GM18868 (cell line): Measurements from ENCODE around the gene POLR2J.
A peak's percentile ranks its signal among the peaks of the same experiment; 100 is the strongest.
"Not testable (repeated sequence)": the region's sequence is repeated elsewhere in the genome, so short reads cannot be mapped to it uniquely, and the experiment has no call there.

Experiments
- ATAC-seq: cut with Tn5 transposase; IDR thresholded peaks from one replicate; pipeline ENCODE4 v1.9.1; 2021; ENCODE audit warnings: mild to moderate bottlenecking, moderate library complexity; ENCODE audit not compliant: unreplicated experiment

Gene POLR2J

DNA sequence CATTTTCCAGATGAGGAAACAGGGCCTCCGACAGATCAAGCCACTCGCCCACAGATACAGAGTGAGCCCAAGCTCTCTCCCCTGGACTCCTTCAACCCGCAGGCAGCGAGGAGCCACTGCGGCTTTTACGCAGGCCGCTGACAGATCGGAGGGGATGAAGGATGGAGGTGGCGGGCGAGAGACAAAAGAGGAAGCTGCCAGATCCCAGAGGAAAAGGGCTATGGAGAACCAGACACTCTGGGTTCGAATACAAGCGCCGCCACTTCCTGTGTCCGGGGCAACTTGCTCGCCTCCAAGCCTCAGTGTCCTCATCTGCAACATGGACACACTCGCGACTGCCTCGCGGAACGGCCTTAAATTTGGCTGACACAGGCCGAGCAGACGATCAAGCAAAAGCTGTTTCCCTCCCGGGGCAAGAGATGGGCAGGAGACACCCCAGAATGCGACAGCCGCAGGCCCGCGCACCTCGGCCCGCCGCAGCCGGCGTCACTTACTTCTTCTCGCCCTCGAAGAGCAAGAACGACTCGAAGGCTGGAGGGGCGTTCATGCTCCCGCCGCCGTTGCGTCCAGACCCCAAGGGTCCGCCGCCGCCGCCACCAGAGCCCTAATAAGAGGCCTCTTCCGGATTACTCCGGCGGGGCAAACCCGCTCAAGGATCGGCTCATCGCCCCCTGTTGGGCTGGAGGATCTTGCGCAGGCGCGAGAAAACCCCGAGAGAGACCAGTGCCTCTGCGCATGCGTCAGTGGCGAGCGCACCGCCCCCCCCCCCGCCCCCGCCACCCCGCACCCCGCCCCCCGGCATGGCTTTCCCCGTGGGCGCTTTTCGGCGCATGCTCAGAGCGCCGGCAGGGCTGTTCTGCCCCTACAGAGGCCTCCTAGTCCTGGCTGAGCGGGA lies at the start of gene POLR2J:
Gene POLR2J (minus strand): TSS at position 609 of the 895 bp plus-strand sequence. CDS start 62 bp downstream, at position 547.
- ATAC-seq: peak; percentile 82

DNA sequence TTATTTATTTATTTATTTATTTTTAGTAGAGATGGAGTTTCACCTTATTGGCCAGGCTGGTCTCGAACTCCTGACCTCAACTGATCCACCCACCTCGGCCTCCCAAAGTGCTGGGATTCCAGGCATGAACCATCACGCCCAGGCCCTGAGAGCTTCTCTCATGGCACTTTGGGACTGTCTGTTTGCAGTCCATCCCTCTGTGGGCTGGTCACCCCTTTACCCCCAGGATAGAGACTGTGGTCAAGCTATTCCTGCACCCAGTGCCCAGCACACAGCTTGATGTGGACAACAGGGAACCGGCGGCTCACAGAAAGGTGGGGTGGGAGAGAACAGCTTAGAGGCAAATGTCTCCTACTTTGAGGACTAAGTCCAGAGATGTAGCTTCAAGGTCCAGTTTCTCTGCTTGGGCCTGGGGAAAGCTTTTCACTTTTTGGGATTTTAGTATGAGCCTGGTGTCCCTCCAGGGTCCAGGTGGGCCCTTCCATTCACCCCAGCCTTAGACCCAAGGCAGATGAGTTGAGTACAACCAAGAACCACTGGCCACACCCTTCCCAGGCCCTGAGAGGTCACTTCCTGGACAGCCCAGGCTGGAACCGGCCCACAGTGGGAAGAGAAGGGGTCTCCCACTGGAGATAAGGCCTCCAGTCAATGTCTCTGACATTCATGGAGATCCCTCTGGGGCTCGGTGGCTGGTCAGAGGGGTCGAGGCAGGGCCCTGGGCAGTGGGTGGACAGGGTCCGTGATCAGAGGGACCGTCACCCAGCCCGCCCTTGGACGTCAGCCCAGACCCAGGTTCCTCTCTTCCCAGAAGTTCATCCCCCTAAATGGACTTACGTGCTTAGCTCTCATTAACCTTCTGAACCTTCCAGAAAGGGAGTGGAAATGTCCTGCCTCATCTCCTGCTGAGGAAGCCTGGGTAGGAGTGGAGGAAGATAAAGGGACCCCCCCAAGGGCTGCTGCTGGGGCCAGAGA lies 49.4 kb upstream of the POLR2J start:
- ATAC-seq: not testable (repeated sequence)

DNA sequence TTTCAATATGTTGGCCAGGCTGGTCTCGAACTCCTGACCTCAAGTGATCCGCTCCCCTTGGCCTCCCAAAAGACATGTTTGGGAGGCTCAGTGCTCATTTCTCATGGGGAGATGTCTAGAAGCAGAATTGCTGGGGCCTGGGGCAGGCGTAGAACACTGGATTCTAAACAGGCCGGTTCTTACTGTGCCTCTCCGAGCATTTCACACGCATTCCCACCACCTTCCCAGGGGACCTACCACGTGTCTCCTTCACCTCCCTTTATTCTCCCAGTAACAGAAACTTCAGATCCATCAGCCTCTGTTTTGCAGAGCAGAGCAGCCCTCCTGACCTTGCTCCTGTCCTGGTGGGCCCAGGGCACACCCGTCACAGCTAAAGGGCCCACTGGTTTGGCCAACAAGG lies 48.5 kb upstream of the POLR2J start:
- not testable (repeated sequence) for ATAC-seq

DNA sequence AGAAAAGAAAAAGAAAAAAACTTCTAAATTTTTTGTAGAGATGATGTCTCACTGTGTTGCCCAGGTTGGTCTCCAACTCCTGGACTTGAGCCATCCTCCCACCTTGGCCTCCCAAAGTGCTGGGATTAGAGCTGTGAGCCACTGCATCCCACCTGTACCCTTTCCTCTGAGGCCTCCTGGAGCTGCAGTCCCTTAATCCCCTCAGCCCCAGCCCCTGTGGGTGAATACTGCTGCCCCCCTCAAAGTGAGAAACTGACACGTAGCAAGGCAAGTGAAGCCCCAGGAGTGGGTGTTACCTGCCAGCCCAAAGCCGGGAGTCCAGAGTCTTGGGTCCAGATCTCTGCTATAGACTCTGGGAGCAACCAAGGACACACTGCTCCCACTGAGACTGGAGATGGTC lies 46.1 kb upstream of the POLR2J start:
- not testable (repeated sequence) for ATAC-seq

DNA sequence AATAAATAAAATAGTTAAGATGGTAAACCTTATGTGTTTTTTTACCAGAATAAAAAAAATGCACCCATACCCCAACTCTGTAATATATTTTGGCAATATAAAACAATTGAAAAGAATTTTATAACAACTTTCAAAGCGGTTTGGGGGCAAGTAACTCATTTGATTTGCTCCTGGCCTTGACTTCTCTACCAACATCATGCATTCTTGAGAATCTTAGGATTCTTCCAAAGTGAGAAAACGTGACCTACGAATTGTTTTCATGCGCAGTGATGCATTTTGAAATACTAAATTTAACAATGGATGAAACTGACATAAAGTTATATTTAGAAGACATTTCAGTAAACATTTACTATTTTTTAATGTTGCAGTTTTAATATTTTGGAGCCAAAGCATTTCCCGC lies 42.1 kb upstream of the POLR2J start:
- ATAC-seq: not testable (repeated sequence)

DNA sequence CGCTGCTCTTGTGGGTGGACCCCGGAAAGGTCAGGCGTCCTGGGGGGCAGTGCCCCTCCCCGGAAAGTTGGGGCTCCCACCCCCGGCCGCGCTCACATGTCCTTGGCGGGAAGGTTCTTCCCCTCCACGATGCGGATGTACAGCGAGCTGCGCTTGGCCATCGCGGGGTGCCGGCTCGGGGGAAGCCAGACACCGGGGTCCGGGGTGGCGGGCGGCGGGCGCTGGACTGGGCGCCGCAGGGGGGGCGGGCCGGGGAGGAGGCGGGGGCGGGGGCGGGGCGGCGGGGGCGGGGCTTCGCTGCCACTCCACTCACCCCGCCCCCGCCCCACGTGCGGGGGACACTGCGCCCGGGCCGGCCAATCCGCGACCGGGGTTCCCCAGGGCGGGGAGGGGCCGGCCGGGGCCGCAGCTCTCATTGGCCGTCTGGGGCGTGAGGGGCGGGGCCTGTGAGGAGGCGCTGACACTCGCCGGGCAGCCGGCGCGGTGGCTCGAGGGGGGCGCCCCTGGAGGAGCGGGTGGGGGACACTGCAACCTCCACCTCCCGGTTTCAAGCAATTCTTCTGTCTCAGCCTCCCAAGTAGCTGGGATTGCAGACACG lies 38.9 kb upstream of the POLR2J start, which contains the start of gene RASA4B:
Gene RASA4B (minus strand): TSS at position 228 of the 598 bp plus-strand sequence. CDS start 67 bp downstream, at position 161.
- peak; percentile 76 for ATAC-seq

DNA sequence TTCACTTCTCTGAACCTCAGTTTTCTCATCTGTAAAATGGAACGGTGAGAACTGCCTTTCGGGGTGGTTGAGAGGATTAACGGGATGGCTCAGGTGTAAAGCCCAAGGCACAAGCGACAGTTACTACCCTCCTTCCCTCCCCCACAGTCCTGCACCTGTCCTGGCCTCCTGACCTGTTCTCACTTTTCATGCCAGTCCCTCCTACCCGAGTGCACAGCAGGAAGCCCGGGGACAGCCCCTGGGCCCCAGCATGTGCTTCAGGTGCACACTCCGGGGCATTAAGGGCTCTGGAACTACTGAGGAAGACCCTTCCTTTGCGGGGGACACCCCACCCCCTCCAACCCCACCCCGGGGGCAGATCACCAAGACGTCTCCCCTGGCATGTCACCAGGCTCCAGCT lies 38.2 kb upstream of the POLR2J start:
- ATAC-seq: not testable (repeated sequence)

DNA sequence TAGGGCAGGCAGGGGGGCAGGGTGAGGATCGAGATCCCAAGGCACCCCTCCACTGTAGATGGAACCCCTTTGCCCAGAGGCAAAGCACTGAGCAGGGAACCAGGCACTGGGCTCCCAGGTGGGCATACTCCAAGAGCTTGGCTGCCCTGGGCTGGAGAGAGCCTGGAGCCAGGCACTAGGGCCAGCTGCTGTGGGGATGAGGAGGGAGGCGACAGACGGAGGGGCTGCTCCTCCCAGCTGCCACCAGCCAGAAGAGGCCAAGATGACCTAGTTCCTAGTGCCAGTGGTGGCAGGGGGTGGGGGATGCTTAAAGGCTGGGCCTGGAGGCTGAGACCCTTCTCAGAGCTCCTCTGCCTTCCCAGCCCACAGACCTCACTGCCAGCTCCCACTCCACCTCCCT lies 37.2 kb upstream of the POLR2J start:
- ATAC-seq: not testable (repeated sequence)

DNA sequence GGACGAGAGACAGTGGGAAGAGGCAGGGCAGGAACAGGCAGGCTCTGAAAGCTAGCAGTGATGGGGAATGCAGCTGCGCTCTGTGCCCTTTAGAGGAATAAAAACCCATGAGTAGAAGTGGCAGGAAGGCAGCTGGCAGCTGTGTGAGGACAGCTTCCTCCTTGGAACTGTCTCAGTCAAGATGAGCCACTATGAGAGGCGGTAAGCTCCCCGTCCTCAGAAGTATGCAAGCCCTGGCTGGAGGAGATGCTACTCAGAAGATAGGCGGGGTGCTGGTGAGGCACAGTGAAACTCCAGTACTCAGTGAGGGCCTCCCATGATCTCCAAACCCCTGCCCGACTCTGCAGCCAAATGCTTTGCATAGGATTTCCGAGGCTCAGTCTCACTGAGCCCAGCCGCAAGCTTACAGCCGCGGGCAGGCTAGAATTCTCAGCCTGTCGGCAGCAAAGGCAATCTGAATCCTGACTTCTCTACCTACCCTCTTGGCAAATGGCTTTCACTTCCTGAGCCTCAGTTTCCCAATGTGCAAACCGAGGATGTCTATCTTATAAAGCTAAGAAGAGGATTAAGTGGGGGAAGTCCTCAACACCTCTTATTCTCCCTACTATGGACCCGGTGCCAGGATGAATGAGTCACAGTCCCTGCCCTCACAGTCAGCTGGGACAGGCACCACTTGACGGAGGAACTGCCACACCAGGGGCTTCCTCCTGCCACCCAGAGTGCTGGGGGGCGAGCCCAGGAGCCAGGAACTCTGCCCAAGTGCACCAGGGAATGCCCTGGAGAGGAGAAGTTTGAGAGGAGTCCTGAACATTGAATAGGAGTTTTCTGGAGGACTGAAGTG lies 36.4 kb upstream of the POLR2J start:
- ATAC-seq: peak; percentile 53

DNA sequence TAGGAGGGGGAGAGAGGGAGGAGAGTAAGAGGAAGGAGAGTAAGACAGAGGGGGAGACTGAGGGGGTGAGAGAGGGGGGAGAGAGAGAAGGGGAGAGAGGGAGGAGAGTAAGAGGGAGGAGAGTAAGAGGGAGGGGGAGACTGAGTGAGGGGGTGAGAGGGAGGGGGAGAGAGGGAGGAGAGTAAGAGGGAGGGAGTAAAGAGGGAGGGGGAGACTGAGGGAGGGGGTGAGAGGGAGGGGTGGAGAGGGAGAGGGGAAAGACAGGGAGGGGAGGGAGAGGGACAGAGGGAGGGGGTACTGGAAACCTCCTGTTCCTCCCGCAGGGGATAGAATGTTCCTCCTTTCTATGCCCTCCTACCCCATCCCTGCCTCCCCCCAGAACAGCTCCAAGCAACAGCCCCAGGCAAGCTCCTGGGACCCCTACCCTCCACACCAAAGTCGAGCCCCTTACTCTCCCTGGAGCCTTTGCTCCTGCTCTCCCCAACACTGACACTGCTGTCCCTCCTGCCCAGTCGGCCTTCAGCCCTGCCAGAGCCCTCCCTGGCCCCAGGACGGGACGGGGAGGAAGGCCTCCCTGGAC lies 34.0 kb upstream of the POLR2J start:
- ATAC-seq: not testable (repeated sequence)

DNA sequence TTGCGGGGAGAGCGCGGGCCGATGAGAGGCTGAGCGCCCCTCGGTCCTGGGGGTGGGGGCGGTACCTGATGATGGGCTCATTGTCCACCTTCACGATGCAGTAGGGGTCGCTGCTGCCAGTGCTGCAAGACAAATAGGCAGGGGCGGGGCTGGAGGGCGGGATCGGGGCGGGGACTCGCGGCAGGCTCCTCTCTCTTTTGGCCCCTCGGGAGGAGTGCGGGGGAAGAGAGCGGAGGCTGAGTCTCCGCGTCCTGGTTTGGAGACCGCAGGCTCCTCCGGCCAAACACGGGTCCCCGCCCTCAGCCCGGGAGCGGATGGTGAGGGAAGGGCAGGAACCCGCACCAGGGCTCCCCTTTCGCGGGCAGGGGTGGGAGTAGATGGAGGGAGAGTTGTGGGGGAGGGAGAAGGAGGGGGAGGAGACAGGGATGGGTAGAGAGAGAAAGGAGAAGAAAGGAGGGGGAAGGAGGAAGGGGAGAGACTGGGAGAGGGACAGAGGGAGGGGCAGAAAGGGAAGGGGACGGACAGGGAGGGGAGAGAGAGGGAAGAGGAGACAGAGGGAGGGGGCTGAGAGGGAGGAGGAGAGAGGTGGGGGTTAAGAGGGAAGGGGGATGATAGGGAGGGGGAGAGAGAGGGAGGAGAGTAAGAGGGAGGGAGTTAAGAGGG lies 33.3 kb upstream of the POLR2J start:
- peak; percentile 46 for ATAC-seq

DNA sequence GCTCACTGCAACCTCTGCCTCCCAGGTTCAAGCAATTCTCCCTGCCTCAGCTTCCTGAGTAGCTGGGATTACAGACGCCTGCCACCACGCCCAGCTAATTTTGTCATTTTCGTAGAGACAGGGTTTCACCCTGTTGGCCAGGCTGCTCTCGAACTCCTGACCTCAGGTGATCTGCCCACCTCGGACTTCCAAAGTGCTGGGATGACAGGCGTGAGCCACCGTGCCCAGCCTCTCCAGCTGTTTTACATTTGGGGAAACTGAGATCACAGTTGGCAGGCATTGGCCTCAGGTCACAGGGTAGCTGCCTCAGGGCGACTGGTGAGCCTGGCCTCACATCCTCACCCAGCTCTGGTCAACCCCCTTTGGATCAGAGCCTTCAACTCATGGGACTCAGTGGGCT lies 31.9 kb upstream of the POLR2J start:
- not testable (repeated sequence) for ATAC-seq

DNA sequence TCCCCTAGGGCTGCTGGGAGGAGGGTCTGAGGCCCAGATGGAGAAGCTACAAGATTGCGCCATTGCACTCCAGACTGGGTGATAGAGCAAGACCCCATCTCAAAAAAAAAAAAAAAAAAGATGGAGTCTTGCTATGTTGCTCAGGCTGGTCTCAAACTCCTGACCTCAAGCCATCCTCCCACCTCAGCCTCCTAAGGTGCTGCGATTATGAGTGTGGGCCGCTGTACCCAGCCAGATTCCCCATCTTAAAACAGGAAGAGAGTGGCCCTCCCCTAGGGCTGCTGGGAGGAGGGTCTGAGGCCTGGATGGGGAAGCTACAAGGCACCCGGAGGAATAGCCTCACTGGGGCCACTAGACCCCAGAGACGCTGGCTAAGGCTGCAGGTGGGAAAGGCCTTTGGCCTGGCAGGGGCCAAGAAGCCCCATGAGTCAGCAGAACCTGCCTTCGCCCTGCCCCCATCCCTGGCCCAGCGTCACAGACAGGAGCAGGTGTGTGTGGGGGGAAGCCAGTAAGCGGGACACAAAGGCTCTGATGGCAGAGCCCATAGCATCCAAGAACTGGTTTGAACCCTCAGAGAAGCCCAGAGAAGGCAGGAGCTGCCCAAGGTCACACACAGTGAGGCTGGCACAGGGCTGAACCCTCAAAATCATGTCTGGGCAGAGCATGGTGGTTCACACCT lies 28.8 kb upstream of the POLR2J start:
- not testable (repeated sequence) for ATAC-seq

DNA sequence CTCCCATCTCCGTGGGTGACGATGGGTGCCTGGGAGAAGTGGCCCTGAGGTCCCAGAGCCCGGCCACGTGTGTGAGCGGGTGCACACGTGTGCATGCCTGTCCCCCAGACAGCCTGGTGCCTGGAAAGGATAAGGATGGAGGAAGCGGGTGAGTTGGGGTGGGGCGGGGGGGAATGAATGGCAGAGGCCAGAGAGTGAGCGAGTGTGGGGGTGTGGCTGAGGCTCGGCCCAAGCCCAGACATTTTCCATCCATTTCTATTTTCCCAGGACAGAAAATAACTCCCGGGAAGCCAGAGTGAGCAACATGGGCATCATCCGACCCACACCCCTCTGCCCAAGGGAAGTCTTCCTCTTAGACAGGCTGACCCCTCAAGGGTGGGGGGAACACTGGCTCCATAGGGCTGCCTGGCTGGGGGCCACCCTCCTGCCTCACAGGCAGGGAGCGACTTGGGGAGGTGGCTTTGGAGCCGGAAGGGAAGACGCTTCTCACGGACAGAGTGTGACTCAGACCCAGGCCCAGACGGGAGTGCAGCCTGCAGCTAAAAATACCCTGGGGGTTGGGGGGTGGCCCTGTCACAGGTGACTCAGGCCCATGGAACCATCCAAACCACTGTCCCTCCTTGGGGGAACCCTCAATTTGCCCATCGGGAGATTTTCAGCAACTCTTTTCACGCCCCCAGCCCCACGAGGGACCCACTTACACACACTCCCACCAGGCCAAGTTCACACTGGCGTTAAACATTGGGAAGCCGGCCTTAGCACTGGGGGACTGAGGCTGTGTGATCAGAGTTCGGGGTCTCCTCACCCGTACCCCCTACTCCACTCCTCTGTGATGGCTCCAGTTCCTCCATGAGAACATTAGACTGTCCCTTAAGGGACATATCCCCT lies 26.8 kb upstream of the POLR2J start:
- ATAC-seq: not testable (repeated sequence)

DNA sequence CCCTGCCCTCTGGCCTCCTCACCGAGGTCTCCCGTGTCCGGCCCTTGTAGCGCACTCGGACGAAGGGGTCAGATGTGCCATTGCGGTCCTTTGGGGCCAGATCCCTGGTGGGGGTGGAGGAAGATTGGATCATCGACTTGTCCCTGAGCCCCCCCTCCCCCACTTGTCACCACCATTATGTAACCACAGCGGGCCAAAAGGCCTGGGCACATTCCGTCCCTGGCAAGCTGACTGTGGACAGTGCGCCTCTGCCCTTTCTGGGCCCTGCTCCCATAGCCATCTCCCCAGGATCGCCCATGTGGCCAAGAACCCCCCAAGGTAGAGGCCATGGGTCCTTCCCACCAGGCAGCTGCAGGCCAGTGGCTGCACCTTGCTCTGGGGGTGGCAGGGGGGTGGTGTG lies 24.4 kb upstream of the POLR2J start:
- ATAC-seq: not testable (repeated sequence)

DNA sequence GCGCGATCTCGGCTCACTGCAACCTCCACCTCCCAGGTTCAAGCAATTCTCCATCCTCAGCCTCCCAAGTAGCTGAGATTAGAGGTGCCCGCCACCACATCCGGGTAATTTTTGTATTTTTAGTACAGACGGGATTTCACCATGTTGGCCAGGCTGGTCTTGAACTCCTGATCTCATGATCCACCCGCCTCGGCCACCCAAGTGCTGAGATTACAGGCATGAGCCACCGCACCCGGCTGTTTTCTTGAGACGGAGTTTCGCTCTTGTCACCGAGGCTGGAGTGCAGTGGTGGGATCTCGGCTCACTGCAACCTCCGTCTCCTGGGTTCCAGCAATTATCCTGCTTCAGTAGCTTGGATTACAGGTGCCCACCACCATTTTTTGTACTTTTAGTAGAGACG lies 19.6 kb upstream of the POLR2J start:
- ATAC-seq: not testable (repeated sequence)

DNA sequence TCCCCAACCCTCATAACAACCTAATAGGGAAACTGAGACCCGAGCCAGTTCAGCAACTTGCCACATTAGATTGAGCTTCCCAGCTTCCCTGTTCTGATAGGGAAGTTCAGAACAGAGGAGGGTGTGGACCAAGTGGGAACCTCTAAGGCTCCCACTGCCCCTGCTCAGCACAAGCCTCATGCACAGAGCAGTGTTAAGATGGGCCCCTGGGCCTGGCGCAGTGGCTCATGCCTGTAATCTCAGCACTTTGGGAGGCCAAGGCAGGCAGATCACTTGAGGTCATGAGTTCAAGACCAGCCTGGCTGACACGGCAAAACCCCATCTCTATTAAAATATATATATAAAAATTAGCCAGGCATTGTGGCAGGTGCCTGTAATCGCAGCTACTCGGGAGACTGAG lies 18.6 kb upstream of the POLR2J start:
- ATAC-seq: not testable (repeated sequence)
